Mesendoderm (in vitro differentiated cells): ENCODE measurements around the gene RBCK1.
"Not testable (repeated sequence)": the region's sequence is repeated elsewhere in the genome, so short reads cannot be mapped to it uniquely, and the experiment has no call there.

Experiments
- DNase-seq: peaks from one replicate; pipeline ENCODE4 v3.0.0; 2013
- H2AK5ac ChIP-seq: 2 replicates; pipeline ENCODE4 v1.6.1; 2013; ENCODE audit warnings: low read length, inconsistent platforms
- H2BK120ac ChIP-seq: 2 replicates; pipeline ENCODE4 v1.6.1; 2013; ENCODE audit warnings: low read depth, mild to moderate bottlenecking, low read length, moderate library complexity, mixed read lengths
- H2BK15ac ChIP-seq: replicated peaks from 2 replicates; pipeline ENCODE4 v1.6.1; 2013; ENCODE audit warnings: low read depth, mild to moderate bottlenecking, moderate library complexity
- H2BK5ac ChIP-seq: 2 replicates; pipeline ENCODE4 v1.6.1; 2013; ENCODE audit warnings: low read length, inconsistent platforms
- H3K18ac ChIP-seq: 2 replicates; pipeline ENCODE4 v1.6.1; 2013; ENCODE audit warnings: mild to moderate bottlenecking, low read length, mixed read lengths
- H3K23ac ChIP-seq: one replicate; pipeline ENCODE4 v1.6.1; 2013; ENCODE audit warnings: low read length
- H3K27ac ChIP-seq: 2 replicates; pipeline ENCODE4 v1.5.1; 2013; ENCODE audit warnings: low read depth, mild to moderate bottlenecking, inconsistent platforms, low read length, moderate library complexity
- H3K27me3 ChIP-seq: 2 replicates; pipeline ENCODE4 v1.6.1; 2013; ENCODE audit warnings: low read length, control low read depth, mild to moderate bottlenecking, inconsistent platforms; ENCODE audit not compliant: insufficient read depth, poor library complexity
- H3K36me3 ChIP-seq: 2 replicates; pipeline ENCODE4 v1.6.1; 2013; ENCODE audit warnings: low read length, inconsistent platforms; ENCODE audit not compliant: control insufficient read depth, insufficient read depth
- H3K4ac ChIP-seq: one replicate; pipeline ENCODE4 v1.6.1; 2013; ENCODE audit warnings: low read depth, mild to moderate bottlenecking, low read length, moderate library complexity
- H3K4me1 ChIP-seq: 2 replicates; pipeline ENCODE4 v1.6.1; 2013; ENCODE audit warnings: low read depth, low read length, inconsistent platforms; ENCODE audit not compliant: control insufficient read depth
- H3K4me2 ChIP-seq: 2 replicates; pipeline ENCODE4 v1.6.1; 2013; ENCODE audit warnings: low read length
- H3K4me3 ChIP-seq: 2 replicates; pipeline ENCODE4 v1.5.1; 2013; ENCODE audit warnings: mild to moderate bottlenecking, low read length
- H3K56ac ChIP-seq: one replicate; pipeline ENCODE4 v1.6.1; 2013; ENCODE audit warnings: low read length
- H3K79me1 ChIP-seq: 2 replicates; pipeline ENCODE4 v1.6.1; 2013; ENCODE audit warnings: low read length, inconsistent platforms
- H3K79me2 ChIP-seq: 2 replicates; pipeline ENCODE4 v1.6.1; 2013; ENCODE audit warnings: mild to moderate bottlenecking, low read length; ENCODE audit not compliant: control insufficient read depth, insufficient read depth
- H3K9ac ChIP-seq: 2 replicates; pipeline ENCODE4 v1.6.1; 2013; ENCODE audit warnings: low read length, inconsistent platforms
- H4K5ac ChIP-seq: one replicate; pipeline ENCODE4 v1.6.1; 2013; ENCODE audit warnings: low read length
- H4K8ac ChIP-seq: one replicate; pipeline ENCODE4 v1.6.1; 2013; ENCODE audit warnings: low read depth, mild to moderate bottlenecking, control low read depth, low read length, moderate library complexity
- WGBS: extraction: QIAGEN DNeasy Blood & Tissue Kit; methylation state at CpG from one replicate; pipeline ENCODE4 v1.1.7; 2013; ENCODE audit warnings: low lambda C conversion rate, missing lambda C conversion rate; ENCODE audit not compliant: insufficient coverage; ENCODE audit errors: extremely low coverage; 5-methylcytosine and 5-hydroxymethylcytosine counted together

Gene RBCK1

DNA sequence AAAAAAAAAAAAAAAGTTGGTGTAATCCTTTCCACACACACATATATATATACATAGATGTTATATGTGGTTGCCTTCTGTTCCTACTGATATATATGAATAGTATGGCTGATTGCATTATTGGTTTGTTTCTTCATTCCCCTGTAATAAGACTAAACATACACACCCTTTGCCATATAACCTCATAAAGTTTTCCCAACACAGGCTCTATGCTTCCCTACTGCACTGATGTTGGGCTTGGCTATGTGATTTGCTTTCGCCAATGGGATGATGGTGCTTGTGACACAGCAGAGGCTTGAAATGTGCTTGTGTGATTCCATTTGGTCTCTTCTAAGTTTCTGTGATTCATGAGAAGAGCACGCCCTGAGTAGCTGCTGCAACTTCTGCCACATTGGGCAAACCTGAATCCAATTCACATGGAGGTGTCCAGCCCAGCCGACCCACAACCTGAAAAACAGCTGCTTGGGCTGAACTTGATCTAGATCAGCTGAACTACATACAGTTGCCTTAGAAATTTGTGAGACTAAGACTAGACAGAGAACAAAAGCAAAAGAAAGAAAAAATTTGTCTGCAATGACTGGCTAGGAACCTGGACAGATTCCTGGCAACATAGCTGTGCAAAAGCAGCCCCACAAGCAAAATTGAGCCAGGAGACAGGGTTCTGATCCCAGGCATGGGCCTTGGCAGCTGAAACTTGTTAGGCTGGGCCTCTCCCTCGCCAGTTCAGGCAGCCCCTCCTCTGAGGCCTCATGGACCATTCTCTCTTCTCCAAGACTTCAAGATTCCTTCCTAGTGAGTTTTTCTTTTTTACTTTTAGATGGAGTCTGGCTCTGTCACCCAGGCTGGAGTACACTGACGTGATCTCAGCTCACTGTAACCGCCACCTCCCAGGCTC lies 67.6 kb downstream of the RBCK1 start:
- H3K27me3 ChIP-seq: no peaks in the 10 kb centered on the region
- no peak overlapping the region for H3K18ac ChIP-seq
- no CpG with 5 or more reads among the region's 6 CpGs for WGBS
- H3K4ac ChIP-seq: no peak overlapping the region
- H4K8ac ChIP-seq: no peak overlapping the region
- no peak overlapping the region for H3K23ac ChIP-seq
- H3K4me1 ChIP-seq: no peaks in the 10 kb centered on the region
- DNase-seq: no peak
- H2BK5ac ChIP-seq: no peak overlapping the region
- no peak overlapping the region for H2BK15ac ChIP-seq
- no peak overlapping the region for H3K9ac ChIP-seq
- H3K4me3 ChIP-seq: no peak overlapping the region
- H2AK5ac ChIP-seq: no peak overlapping the region
- H3K79me1 ChIP-seq: no peaks in the 10 kb centered on the region
- H4K5ac ChIP-seq: no peak overlapping the region
- no peak overlapping the region for H3K4me2 ChIP-seq
- H2BK120ac ChIP-seq: no peak overlapping the region
- H3K56ac ChIP-seq: no peak overlapping the region
- H3K27ac ChIP-seq: no peak overlapping the region
- H3K79me2 ChIP-seq: no peaks in the 10 kb centered on the region
- H3K36me3 ChIP-seq: peaks cover 4% of the 10 kb centered on the region

DNA sequence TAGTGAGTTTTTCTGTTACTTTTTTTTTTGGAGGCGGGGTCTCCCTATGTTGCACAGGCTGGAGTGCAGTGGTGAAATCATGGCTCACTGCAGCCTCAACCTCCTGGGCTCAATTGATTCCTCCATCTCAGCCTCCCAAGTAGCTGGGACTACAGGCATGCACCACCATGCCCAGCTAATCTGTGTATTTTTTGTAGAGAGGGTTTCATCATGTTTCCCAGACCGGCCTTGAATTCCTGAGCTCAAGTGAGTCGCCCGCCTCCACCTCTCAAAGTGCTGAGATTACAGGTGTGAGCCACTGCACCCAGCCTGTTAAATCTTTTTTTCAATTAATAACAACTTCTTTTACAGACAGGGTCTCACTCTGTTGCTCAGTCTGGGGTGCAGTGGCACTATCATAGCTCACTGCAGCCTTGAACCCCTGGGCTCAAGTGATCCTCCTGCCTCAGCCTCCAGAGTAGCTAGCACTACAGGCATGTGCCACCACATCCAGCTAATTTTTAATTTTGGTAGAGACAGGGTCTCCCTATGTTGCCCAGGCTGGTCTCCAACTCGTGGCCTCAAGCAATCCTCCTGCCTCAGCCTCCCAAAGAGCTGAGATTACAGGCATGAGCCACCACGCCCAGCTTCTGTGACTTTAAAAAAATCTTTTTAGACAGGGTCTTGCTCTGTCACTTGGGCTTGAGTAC lies 68.6 kb downstream of the RBCK1 start:
- WGBS: no CpG with 5 or more reads among the region's 6 CpGs
- H3K79me1 ChIP-seq, H3K27me3 ChIP-seq, H3K4me3 ChIP-seq, H3K4me2 ChIP-seq, H3K18ac ChIP-seq, H3K9ac ChIP-seq, H2BK120ac ChIP-seq, H3K23ac ChIP-seq, H3K4ac ChIP-seq, H4K5ac ChIP-seq, H2BK15ac ChIP-seq, H3K56ac ChIP-seq, H3K79me2 ChIP-seq, DNase-seq, H3K4me1 ChIP-seq, H2BK5ac ChIP-seq, H3K36me3 ChIP-seq, H4K8ac ChIP-seq, H2AK5ac ChIP-seq, H3K27ac ChIP-seq: not testable (repeated sequence)

DNA sequence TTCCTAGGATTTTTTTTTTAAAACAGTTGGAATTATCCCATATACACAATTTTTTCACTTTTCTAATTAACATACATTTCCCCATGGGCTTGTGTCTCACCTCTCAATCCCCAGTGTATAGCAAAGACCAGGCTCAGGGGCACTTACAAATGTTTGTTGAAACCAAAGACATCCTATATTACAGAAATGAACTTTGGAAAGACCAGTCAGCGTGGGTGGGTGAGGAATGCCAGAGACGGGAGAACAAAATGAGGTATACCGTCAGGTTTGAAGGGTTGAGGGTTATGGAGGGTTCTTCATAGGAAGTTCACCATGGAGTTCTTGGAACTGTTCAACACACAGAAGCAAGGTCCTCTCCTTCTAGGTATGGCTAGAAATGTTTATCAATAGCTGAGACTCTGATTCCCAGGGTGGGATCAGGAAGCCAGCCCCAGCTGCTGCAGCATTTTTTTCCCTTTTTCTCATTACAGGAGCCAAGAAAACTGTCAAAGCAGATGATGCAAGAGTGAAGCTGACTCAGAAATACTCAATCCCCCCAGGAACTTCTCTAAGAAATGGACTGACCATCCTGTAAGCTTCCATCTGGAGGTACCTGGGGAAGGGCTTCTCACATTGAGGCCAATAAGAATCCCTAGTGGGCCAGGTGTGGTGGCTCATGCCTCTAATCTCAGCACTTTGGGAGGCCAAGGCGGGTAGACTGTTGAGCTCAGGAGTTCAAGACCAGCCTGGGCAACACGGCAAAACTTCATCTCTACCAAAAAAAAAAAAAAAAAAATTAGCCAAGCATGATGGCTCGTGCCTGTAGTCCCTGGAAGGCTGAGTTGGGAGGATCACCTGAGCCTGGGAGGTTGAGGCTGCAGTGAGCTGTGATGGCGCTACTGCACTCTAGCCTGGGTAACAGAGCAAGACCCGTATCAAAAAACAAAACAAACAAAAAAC lies 70.2 kb downstream of the RBCK1 start:
- no peak overlapping the region for H3K23ac ChIP-seq
- H3K79me2 ChIP-seq: no peaks in the 10 kb centered on the region
- H3K4ac ChIP-seq: no peak overlapping the region
- H3K9ac ChIP-seq: no peak overlapping the region
- H3K4me2 ChIP-seq: no peak overlapping the region
- H3K79me1 ChIP-seq: no peaks in the 10 kb centered on the region
- no peak overlapping the region for H2BK15ac ChIP-seq
- DNase-seq: peak; percentile 40
- no peak overlapping the region for H3K18ac ChIP-seq
- no peak overlapping the region for H2AK5ac ChIP-seq
- H3K27me3 ChIP-seq: no peaks in the 10 kb centered on the region
- H3K56ac ChIP-seq: no peak overlapping the region
- H4K8ac ChIP-seq: no peak overlapping the region
- H3K27ac ChIP-seq: no peak overlapping the region
- H3K4me3 ChIP-seq: no peak overlapping the region
- no peak overlapping the region for H2BK5ac ChIP-seq
- no peak overlapping the region for H2BK120ac ChIP-seq
- no CpG with 5 or more reads among the region's 8 CpGs for WGBS
- peaks cover 9% of the 10 kb centered on the region for H3K36me3 ChIP-seq
- H3K4me1 ChIP-seq: no peaks in the 10 kb centered on the region
- no peak overlapping the region for H4K5ac ChIP-seq

DNA sequence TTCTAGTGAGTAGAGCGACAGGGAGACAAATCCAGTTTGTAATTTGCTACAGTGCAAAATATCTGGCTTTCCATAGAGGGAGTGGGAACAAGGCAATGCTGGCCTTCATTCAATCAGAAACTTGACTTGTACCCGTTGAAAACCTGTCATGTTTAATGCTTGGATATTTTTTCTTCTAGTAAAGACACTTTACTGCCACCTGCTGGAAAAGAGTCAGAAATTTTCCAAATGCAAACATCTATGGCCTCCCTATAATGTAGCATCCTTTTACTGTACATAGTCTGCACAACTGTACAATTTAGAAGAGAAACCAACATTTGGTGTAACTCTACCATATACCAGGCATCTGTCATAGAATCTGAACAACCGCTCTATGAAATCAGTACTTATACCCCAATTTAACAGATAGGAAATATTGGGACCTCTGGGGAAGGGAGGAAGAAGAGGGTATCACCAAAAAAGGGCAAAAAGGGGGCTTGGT lies 70.9 kb downstream of the RBCK1 start:
- no peak overlapping the region for H3K23ac ChIP-seq
- WGBS: no CpG with 5 or more reads among the region's 3 CpGs
- no peak overlapping the region for H3K4ac ChIP-seq
- H2BK15ac ChIP-seq: no peak overlapping the region
- H4K5ac ChIP-seq: no peak overlapping the region
- no peak overlapping the region for H4K8ac ChIP-seq
- no peak overlapping the region for H2AK5ac ChIP-seq
- no peak overlapping the region for H2BK120ac ChIP-seq
- peak; percentile 62 for DNase-seq
- no peaks in the 10 kb centered on the region for H3K79me2 ChIP-seq
- no peak overlapping the region for H3K4me2 ChIP-seq
- H3K36me3 ChIP-seq: peaks cover 9% of the 10 kb centered on the region
- H3K4me1 ChIP-seq: no peaks in the 10 kb centered on the region
- no peak overlapping the region for H3K18ac ChIP-seq
- H3K27me3 ChIP-seq: no peaks in the 10 kb centered on the region
- H2BK5ac ChIP-seq: no peak overlapping the region
- no peak overlapping the region for H3K56ac ChIP-seq
- no peak overlapping the region for H3K9ac ChIP-seq
- H3K27ac ChIP-seq: no peak overlapping the region
- no peaks in the 10 kb centered on the region for H3K79me1 ChIP-seq
- no peak overlapping the region for H3K4me3 ChIP-seq

DNA sequence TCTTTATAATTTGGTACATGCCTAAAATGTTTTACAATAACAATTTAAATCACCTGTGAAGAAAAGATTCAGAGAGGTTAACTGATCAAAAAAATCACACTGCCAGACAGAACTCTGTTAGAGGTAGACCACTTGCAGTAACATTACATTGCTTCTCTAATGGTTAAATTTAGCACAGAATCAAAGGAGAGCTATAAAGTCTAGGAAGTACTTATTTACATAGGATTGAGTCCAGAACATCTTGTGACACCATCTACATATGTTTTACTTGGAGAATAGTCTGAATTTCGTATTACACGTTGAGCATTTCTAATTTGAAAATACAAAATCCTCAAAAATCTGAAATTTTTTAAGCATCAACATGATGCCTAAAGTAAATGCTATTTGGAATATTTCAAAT lies 71.4 kb downstream of the RBCK1 start:
- H3K23ac ChIP-seq: no peak overlapping the region
- no peak overlapping the region for H4K8ac ChIP-seq
- no peak overlapping the region for H2BK120ac ChIP-seq
- no peak overlapping the region for H3K56ac ChIP-seq
- H3K18ac ChIP-seq: no peak overlapping the region
- H3K4me2 ChIP-seq: no peak overlapping the region
- no peak overlapping the region for H3K9ac ChIP-seq
- no peak overlapping the region for H4K5ac ChIP-seq
- H3K79me1 ChIP-seq: no peaks in the 10 kb centered on the region
- H2AK5ac ChIP-seq: no peak overlapping the region
- DNase-seq: no peak
- no peaks in the 10 kb centered on the region for H3K4me1 ChIP-seq
- no peak overlapping the region for H3K27ac ChIP-seq
- no peaks in the 10 kb centered on the region for H3K79me2 ChIP-seq
- WGBS: no CpG with 5 or more reads among the region's 2 CpGs
- no peak overlapping the region for H2BK5ac ChIP-seq
- no peak overlapping the region for H3K4me3 ChIP-seq
- H3K4ac ChIP-seq: no peak overlapping the region
- H3K36me3 ChIP-seq: peaks cover 9% of the 10 kb centered on the region
- no peak overlapping the region for H2BK15ac ChIP-seq
- no peaks in the 10 kb centered on the region for H3K27me3 ChIP-seq
